ENCODE data around the gene PPM1N. TPM values are rescaled to one million over a fixed set of nuclear protein-coding genes. Genes with fewer than 3 reads are reported as not detected.

PPM1N gene, protein sequence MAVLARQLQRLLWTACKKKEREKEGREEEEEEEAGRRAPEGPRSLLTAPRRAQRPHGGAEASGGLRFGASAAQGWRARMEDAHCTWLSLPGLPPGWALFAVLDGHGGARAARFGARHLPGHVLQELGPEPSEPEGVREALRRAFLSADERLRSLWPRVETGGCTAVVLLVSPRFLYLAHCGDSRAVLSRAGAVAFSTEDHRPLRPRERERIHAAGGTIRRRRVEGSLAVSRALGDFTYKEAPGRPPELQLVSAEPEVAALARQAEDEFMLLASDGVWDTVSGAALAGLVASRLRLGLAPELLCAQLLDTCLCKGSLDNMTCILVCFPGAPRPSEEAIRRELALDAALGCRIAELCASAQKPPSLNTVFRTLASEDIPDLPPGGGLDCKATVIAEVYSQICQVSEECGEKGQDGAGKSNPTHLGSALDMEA
- total RNA-seq (2022; extraction: Qiagen RNA extraction; ENCODE audit: low read depth) = 6.2 to 8.0 TPM (median 7.0 TPM) in 5 replicates

DNA sequence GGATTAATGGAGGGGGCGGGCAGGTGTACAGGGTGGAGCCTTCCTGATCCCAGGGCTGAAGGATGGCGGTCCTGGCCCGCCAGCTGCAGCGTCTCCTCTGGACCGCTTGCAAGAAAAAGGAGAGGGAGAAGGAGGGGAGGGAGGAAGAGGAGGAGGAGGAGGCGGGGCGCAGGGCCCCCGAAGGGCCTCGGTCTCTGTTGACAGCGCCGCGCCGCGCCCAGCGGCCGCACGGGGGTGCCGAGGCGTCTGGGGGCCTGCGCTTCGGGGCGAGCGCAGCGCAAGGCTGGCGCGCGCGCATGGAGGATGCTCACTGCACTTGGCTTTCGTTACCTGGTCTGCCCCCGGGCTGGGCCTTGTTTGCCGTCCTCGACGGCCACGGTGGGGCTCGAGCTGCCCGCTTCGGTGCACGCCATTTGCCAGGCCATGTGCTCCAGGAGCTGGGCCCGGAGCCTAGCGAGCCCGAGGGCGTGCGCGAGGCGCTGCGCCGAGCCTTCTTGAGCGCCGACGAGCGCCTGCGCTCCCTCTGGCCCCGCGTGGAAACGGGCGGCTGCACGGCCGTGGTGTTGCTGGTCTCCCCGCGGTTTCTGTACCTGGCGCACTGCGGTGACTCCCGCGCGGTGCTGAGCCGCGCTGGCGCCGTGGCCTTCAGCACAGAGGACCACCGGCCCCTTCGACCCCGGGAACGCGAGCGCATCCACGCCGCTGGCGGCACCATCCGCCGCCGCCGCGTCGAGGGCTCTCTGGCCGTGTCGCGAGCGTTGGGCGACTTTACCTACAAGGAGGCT lies at the start of gene PPM1N:
Gene PPM1N, plus strand, starts transcription at position 33 of the 785 bp plus-strand sequence. Its CDS starts 30 bp downstream, at position 63.

GRCh38 chr19:45467456-45468158 lies 30.6 kb upstream of the PPM1N start, which contains the start of gene FOSB:
TSS of gene FOSB (plus strand) at chr19:45467996. CDS start at chr19:45468587, 591 bp downstream.

DNA sequence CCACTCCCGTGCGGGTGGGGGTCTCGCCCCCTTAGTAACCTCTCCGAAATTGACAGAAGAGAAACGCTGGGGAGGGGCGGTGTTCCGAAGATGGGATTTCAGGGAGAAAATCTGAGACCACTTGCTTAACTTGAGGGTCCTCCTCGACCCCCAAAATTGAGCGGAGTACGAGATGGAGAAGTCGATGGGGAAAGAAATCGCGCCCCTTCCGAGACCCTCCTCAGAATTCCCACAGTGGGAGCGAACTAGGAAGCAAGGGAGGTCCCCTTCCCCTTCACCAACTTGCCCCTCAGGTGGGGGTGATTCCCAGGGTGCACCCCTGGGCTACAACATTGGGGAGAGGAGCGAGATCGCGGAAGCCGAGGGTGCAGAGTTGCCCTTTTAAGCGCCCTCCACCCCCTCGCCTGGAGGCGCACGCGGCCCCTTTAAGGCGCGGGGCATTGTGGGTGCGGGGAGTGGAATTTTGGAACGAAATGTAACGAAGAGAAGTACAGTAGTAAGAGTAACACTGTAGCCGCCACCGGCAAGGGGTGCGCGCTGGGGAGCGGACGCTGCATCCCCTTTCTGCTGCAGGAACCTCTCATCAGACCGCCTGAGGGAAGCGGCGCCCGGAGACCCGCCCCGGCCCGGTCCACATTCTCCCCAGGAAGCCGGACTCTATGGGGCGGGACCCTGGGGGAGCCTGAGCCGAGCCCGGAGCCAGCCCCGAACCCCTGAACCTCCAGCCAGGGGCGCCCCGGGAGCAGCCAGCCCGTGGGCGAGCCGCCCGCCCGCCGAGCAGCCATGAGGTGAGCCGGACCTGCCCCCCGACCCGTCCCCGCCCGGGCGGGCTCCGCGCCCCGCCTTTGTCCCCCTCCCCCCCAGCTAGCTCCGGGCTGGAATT lies 9.0 kb downstream of the PPM1N start, which contains the start of gene VASP:
Gene VASP, plus strand, starts transcription at position 491 of the 883 bp plus-strand sequence. Its CDS starts 293 bp downstream, at position 784.

Other genes with a start within 250 kb of the PPM1N start
- gene MARK4, start 247.2 kb upstream of the PPM1N start, total RNA-seq (2022; extraction: Qiagen RNA extraction; ENCODE audit: low read depth) = 6.0 to 8.1 TPM (median 6.7 TPM) in 5 replicates
- not detected in 5 replicates for gene CKM, start 175.6 kb upstream of the PPM1N start, total RNA-seq (2022; extraction: Qiagen RNA extraction; ENCODE audit: low read depth)
- gene KLC3, start 157.7 kb upstream of the PPM1N start, total RNA-seq (2022; extraction: Qiagen RNA extraction; ENCODE audit: low read depth) = 0.51 to 0.74 TPM (median 0.65 TPM) in 5 replicates
- 9.5 to 13.8 TPM (median 12.5 TPM) in 5 replicates for gene ERCC2, start 127.9 kb upstream of the PPM1N start, total RNA-seq (2022; extraction: Qiagen RNA extraction; ENCODE audit: low read depth)
- gene PPP1R13L, start 93.4 kb upstream of the PPM1N start, total RNA-seq (2022; extraction: Qiagen RNA extraction; ENCODE audit: low read depth) = 24.1 to 30.7 TPM (median 26.0 TPM) in 5 replicates
- gene POLR1G, start 91.8 kb upstream of the PPM1N start, total RNA-seq (2022; extraction: Qiagen RNA extraction; ENCODE audit: low read depth) = 41.0 to 57.9 TPM (median 48.2 TPM) in 5 replicates
- gene ERCC1, start 74.5 kb upstream of the PPM1N start, total RNA-seq (2022; extraction: Qiagen RNA extraction; ENCODE audit: low read depth) = 129 to 169 TPM (median 150 TPM) in 5 replicates
- gene FOSB, start 30.4 kb upstream of the PPM1N start, total RNA-seq (2022; extraction: Qiagen RNA extraction; ENCODE audit: low read depth) = 14.6 to 21.8 TPM (median 17.2 TPM) in 5 replicates
- 8.8 to 12.4 TPM (median 9.7 TPM) in 5 replicates for gene RTN2, start 1.4 kb upstream of the PPM1N start, total RNA-seq (2022; extraction: Qiagen RNA extraction; ENCODE audit: low read depth)
- gene VASP, start 9.0 kb downstream of the PPM1N start, total RNA-seq (2022; extraction: Qiagen RNA extraction; ENCODE audit: low read depth) = 110 to 143 TPM (median 134 TPM) in 5 replicates
- gene OPA3, start 86.4 kb downstream of the PPM1N start, total RNA-seq (2022; extraction: Qiagen RNA extraction; ENCODE audit: low read depth) = 11.8 to 17.6 TPM (median 14.7 TPM) in 5 replicates
- 0.07 to 0.21 TPM (median 0.14 TPM) in 4 of 5 replicates, not detected in the other for gene GPR4, start 103.8 kb downstream of the PPM1N start, total RNA-seq (2022; extraction: Qiagen RNA extraction; ENCODE audit: low read depth)
- 20.3 to 23.8 TPM (median 21.3 TPM) in 5 replicates for gene EML2, start 141.0 kb downstream of the PPM1N start, total RNA-seq (2022; extraction: Qiagen RNA extraction; ENCODE audit: low read depth)
- 2.3 to 3.8 TPM (median 2.6 TPM) in 5 replicates for gene GIPR, start 169.8 kb downstream of the PPM1N start, total RNA-seq (2022; extraction: Qiagen RNA extraction; ENCODE audit: low read depth)
- 773 to 1,010 TPM (median 799 TPM) in 5 replicates for gene SNRPD2, start 193.5 kb downstream of the PPM1N start, total RNA-seq (2022; extraction: Qiagen RNA extraction; ENCODE audit: low read depth)
- 6.9 to 10.7 TPM (median 9.5 TPM) in 5 replicates for gene QPCTL, start 194.2 kb downstream of the PPM1N start, total RNA-seq (2022; extraction: Qiagen RNA extraction; ENCODE audit: low read depth)
- gene FBXO46, start 232.5 kb downstream of the PPM1N start, total RNA-seq (2022; extraction: Qiagen RNA extraction; ENCODE audit: low read depth) = 7.2 to 12.3 TPM (median 9.9 TPM) in 5 replicates
- 0.06 to 0.10 TPM (median 0.08 TPM) in 3 of 5 replicates, not detected in the others for gene MEIOSIN, start 235.0 kb downstream of the PPM1N start, total RNA-seq (2022; extraction: Qiagen RNA extraction; ENCODE audit: low read depth)